HepG2 (cell line): ENCODE results near the gene UBQLN4. TPM values are rescaled to one million over a fixed set of nuclear protein-coding genes. Genes with fewer than 3 reads are reported as not detected.

Experiments used
- ATAC-seq: fragments of 200-7000 bp; cut with Tn5 transposase; 3 replicates; pipeline ENCODE4 v1.9.1; 2020; ENCODE audit warnings: mild to moderate bottlenecking, moderate library complexity
- BruUV-seq: library from RNA; stranded (reverse); fragments of 400-500 nt; replicated peaks from 2 replicates; lab custom pipeline; 2021; lab: Mats Ljungman, UMichigan
- CTCF ChIA-PET: fragments of 300-600 bp; formaldehyde crosslinking; extraction: SDS; loops from one replicate; lab custom pipeline; 2021; ENCODE audit warnings: low total read pairs, inconsistent platforms, low intra/inter-chr PET ratio; lab: Yijun Ruan, JAX
- POLR2A ChIA-PET: fragments of 350-600 bp; sonication (Branson Sonifier 250); formaldehyde crosslinking; loops from one replicate; lab custom pipeline; 2020; ENCODE audit warnings: antibody characterized with exemption, inconsistent platforms; lab: Yijun Ruan, JAX
- DNase-seq: peaks from one replicate; pipeline ENCODE4 v3.0.0-alpha.2; 2015; ENCODE audit warnings: low spot score
- FAIRE-seq: peaks from 3 replicates; lab custom pipeline; 2011; peaks lifted over from hg19 to GRCh38; lab: Jason Lieb, UNC
- H2AFZ ChIP-seq: one replicate; pipeline ENCODE4 v1.6.1; 2011; ENCODE audit warnings: low read length, inconsistent platforms
- H3K27ac ChIP-seq: fragments of 300-600 bp; 3 replicates; pipeline ENCODE4 v1.8.0; 2011; ENCODE audit warnings: mixed run types, mild to moderate bottlenecking, mixed read lengths, low read length, inconsistent platforms; ENCODE audit not compliant: insufficient read depth; ENCODE audit errors: extremely low read length
- H3K27me3 ChIP-seq, 2 experiments: fragments of 200-600 bp in 1 of 2; 2 replicates in 1 of 2; 3 replicates in 1 of 2; pipeline versions ENCODE4 v1.6.0 to v1.8.0; 2011; ENCODE audit warnings: low read length in 2 of 2, mild to moderate bottlenecking in 2 of 2, moderate library complexity in 2 of 2, inconsistent platforms in 1 of 2; ENCODE audit not compliant: insufficient read depth in 2 of 2, control insufficient read depth in 1 of 2
- H3K36me3 ChIP-seq, 2 experiments: fragments of 200-600 bp in 1 of 2; replicated peaks in 1 of 2; 2 replicates in 1 of 2; 3 replicates in 1 of 2; pipeline versions ENCODE4 v1.5.1 to v1.8.0; 2011; ENCODE audit warnings: low read length in 2 of 2, inconsistent platforms in 1 of 2; ENCODE audit not compliant: insufficient read depth in 2 of 2, control insufficient read depth in 1 of 2
- H3K4me1 ChIP-seq: 2 replicates; pipeline ENCODE4 v1.5.1; 2012; ENCODE audit warnings: low read length, inconsistent platforms; ENCODE audit not compliant: insufficient read depth
- H3K4me2 ChIP-seq: 2 replicates; pipeline ENCODE4 v1.6.0; 2011; ENCODE audit warnings: low read depth, low read length, inconsistent platforms
- H3K4me3 ChIP-seq, 3 experiments: fragments of 200-600 bp in 1 of 3; sonication (generic), shearing (Covaris generic) in 1 of 3; replicated peaks in 1 of 3; 2 replicates each; pipeline ENCODE4 v1.5.1; 2011 to 2016; ENCODE audit warnings: low read length in 3 of 3, inconsistent platforms in 2 of 3, low read depth in 2 of 3, mild to moderate bottlenecking in 2 of 3, control low read depth in 1 of 3, mixed read lengths in 1 of 3; ENCODE audit not compliant: insufficient read depth in 1 of 3
- H3K79me2 ChIP-seq: one replicate; pipeline ENCODE4 v1.6.1; 2011; ENCODE audit warnings: low read length, inconsistent platforms; ENCODE audit not compliant: insufficient read depth
- H3K9ac ChIP-seq: 2 replicates; pipeline ENCODE4 v1.6.0; 2011; ENCODE audit warnings: mild to moderate bottlenecking, low read depth, low read length, inconsistent platforms; ENCODE audit not compliant: insufficient read depth
- H3K9me3 ChIP-seq: 2 replicates; pipeline ENCODE4 v1.5.1; 2012; ENCODE audit warnings: mild to moderate bottlenecking, low read length
- H4K20me1 ChIP-seq: 2 replicates; pipeline ENCODE4 v1.6.0; 2011; ENCODE audit warnings: inconsistent platforms, mild to moderate bottlenecking, low read length, moderate library complexity; ENCODE audit not compliant: insufficient read depth
- ATRX ChIP-seq: sonication (generic); formaldehyde crosslinking; IDR thresholded peaks from 2 replicates; pipeline ENCODE4 v1.4.0; 2020; ENCODE audit warnings: missing genetic modification reagents, borderline replicate concordance
- BCL6 ChIP-seq: IDR thresholded peaks from 2 replicates; pipeline ENCODE4 v1.6.1; 2016; ENCODE audit warnings: missing genetic modification reagents, missing compliant biosample characterization
- DRAP1 ChIP-seq: IDR thresholded peaks from 2 replicates; pipeline ENCODE4 v1.6.1; 2016; ENCODE audit warnings: missing genetic modification reagents, missing compliant biosample characterization
- HDAC6 ChIP-seq: fragments of 200-600 bp; sonication (generic); IDR thresholded peaks from 2 replicates; pipeline ENCODE4 v1.7.0; 2017; ENCODE audit warnings: mild to moderate bottlenecking, antibody characterized with exemption, low read length, low read depth
- JUND ChIP-seq: sonication (generic); formaldehyde crosslinking; IDR thresholded peaks from 2 replicates; pipeline ENCODE4 v1.8.0; 2022; ENCODE audit warnings: mild to moderate bottlenecking, missing genetic modification reagents
- MLLT10 ChIP-seq: sonication (generic); formaldehyde crosslinking; IDR thresholded peaks from 2 replicates; pipeline ENCODE4 v1.4.0; 2020; ENCODE audit warnings: missing genetic modification reagents
- NFE2 ChIP-seq: sonication (generic); formaldehyde crosslinking; IDR thresholded peaks from 2 replicates; pipeline ENCODE4 v1.4.0; 2020; ENCODE audit warnings: missing genetic modification reagents
- NR2F1 ChIP-seq, 2 experiments: fragments of 450-650 bp in 1 of 2; formaldehyde crosslinking in 1 of 2; IDR thresholded peaks; 2 replicates each; pipeline versions ENCODE4 v1.5.0 to v1.6.1; 2016 to 2020; ENCODE audit warnings: mild to moderate bottlenecking in 1 of 2, missing compliant biosample characterization in 1 of 2, missing genetic modification reagents in 1 of 2, moderate library complexity in 1 of 2
- TFAP4 ChIP-seq: sonication (generic); IDR thresholded peaks from 2 replicates; pipeline ENCODE4 v1.6.1; 2016; ENCODE audit warnings: low read depth, borderline replicate concordance
- TRIM22 ChIP-seq: fragments of 450-650 bp; IDR thresholded peaks from 2 replicates; pipeline ENCODE4 v1.6.1; 2017
- ZFP82 ChIP-seq: sonication (generic); formaldehyde crosslinking; IDR thresholded peaks from 2 replicates; pipeline ENCODE4 v1.5.1; 2020; ENCODE audit warnings: mild to moderate bottlenecking, missing genetic modification reagents, borderline replicate concordance
- ZMAT5 ChIP-seq: sonication (generic); formaldehyde crosslinking; IDR thresholded peaks from 2 replicates; pipeline ENCODE4 v1.5.0; 2020; ENCODE audit warnings: mild to moderate bottlenecking, low read depth, missing genetic modification reagents, borderline replicate concordance
- ZNF235 ChIP-seq: sonication (generic); formaldehyde crosslinking; IDR thresholded peaks from 2 replicates; pipeline ENCODE4 v1.8.1; 2023; ENCODE audit warnings: mild to moderate bottlenecking, missing genetic modification reagents, borderline replicate concordance
- ZNF30 ChIP-seq: sonication (generic); formaldehyde crosslinking; IDR thresholded peaks from 2 replicates; pipeline ENCODE4 v1.5.0; 2020; ENCODE audit warnings: mild to moderate bottlenecking, missing genetic modification reagents
- ZNF740 ChIP-seq: sonication (generic); formaldehyde crosslinking; IDR thresholded peaks from 2 replicates; pipeline ENCODE4 v1.4.0; 2020; ENCODE audit warnings: missing genetic modification reagents
- ZNF747 ChIP-seq: sonication (generic); formaldehyde crosslinking; IDR thresholded peaks from 2 replicates; pipeline ENCODE4 v1.8.1; 2023; ENCODE audit warnings: missing genetic modification reagents, mild to moderate bottlenecking, borderline replicate concordance
- ZNF775 ChIP-seq: sonication (generic); formaldehyde crosslinking; IDR thresholded peaks from 2 replicates; pipeline ENCODE4 v1.4.0; 2020; ENCODE audit warnings: missing genetic modification reagents, mild to moderate bottlenecking, moderate library complexity, borderline replicate concordance
- ZSCAN12 ChIP-seq: sonication (generic); formaldehyde crosslinking; IDR thresholded peaks from 2 replicates; pipeline ENCODE4 v1.9.0; 2021; ENCODE audit warnings: mild to moderate bottlenecking, missing genetic modification reagents
- WGBS: methylation state at CpG from one replicate; pipeline ENCODE4 v1.1.6; 2017; ENCODE audit warnings: low lambda C conversion rate; 5-methylcytosine and 5-hydroxymethylcytosine counted together
- in situ Hi-C: cut with HindIII; loops from 2 replicates; pipeline ENCODE4 v1.10.0; 2017; ENCODE audit warnings: low pct_unique_long_range_greater_than_20kb; ENCODE audit not compliant: extremely low pct_ligation_motif_present
- intact Hi-C: fragments of 100-400 bp; cut with micrococcal nuclease; formaldehyde crosslinking; loops from one replicate; pipeline ENCODE4 v1.10.0; 2022; ENCODE audit not compliant: unreplicated experiment
- polyA plus RNA-seq, 8 experiments: library from polyadenylated mRNA; depleted of rRNA in 3 of 8; stranded (reverse) in 7 of 8; unstranded in 1 of 8; fragments of >200 nt; fragmentation: Illumina TruSeq in 4 of 8; extraction: Trizol in 4 of 8; gene quantifications; 2 replicates each; pipeline versions ENCODE4 v1.2.1 to v1.2.3, GENCODE V29; 2011 to 2016; ENCODE audit warnings: low read depth in 4 of 8, missing spikeins in 1 of 8, mixed read lengths in 1 of 8; ENCODE audit not compliant: insufficient read depth in 1 of 8
- total RNA-seq, 5 experiments: library from RNA; depleted of rRNA; stranded (reverse); fragments of >200 nt; fragmentation: Illumina TruSeq; extraction: Trizol; gene quantifications; 2 replicates each; pipeline ENCODE4 v1.2.3, GENCODE V29; 2016; ENCODE audit warnings: low read depth in 1 of 5
- TF ChIP-seq, protein P1 (sequence below): sonication (generic); formaldehyde crosslinking; IDR thresholded peaks from 2 replicates; pipeline ENCODE4 v1.5.1; 2020; ENCODE audit warnings: mild to moderate bottlenecking, missing genetic modification reagents, moderate library complexity

Gene UBQLN4
- total and polyA plus RNA-seq, 2 of the 13 experiments (the other 11 are each of a cell fraction or from before 2014, with no cell fraction given) = 31.5 to 39.8 TPM

DNA sequence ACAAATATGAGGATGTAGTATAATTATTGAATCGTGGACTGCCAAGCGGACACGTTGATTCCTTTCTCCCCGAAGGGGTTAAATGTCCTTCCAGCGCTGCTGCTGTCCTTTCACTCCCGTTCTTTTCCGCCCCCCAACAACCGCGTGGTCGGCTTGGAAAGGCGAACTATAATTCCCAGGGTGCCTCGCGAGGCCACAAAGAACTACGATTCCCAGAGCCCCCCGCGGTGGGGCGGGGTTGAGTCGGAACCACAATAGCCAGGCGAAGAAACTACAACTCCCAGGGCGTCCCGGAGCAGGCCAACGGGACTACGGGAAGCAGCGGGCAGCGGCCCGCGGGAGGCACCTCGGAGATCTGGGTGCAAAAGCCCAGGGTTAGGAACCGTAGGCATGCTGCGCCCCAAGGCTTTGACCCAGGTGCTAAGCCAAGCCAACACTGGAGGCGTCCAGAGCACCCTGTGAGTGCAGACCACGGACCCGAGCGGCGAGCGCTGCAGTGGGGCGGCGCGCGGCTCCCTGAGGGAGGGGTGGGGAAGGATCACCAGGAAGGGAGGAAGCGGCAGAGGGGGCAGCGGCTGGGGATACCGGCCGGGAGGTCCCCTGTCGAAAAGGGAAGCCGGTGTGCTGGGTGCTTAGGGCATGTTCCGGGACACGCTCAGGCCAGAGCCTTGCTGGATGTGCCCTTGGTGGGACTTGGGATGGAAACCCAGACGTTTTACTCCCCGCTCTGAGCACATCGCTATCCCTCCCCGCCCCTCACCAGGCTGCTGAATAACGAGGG, 1.1 kb upstream of the UBQLN4 start, which contains the start of gene LAMTOR2:
Gene LAMTOR2, plus strand, starts transcription at position 283 of the 781 bp plus-strand sequence. Its CDS starts 108 bp downstream, at position 391.
- no peaks in the 10 kb centered on the region for H4K20me1 ChIP-seq
- H3K79me2 ChIP-seq = peaks cover 18% of the 10 kb centered on the region
- H3K4me2 ChIP-seq = peak within 1 kb of the TSS; percentile 99
- peaks cover 5 to 23% of the 10 kb centered on the region in 2 experiments; a peak in 4 of 5 replicates for H3K36me3 ChIP-seq
- H3K27ac ChIP-seq = peak within 1 kb of the TSS; percentile 100
- in situ Hi-C loops (no loop called here), intact Hi-C loops (no loop called here)
- peak within 1 kb of the TSS; percentile 34 for H2AFZ ChIP-seq
- DNase-seq (peak; percentile 97), FAIRE-seq (peak; percentile 97), ATAC-seq (peak; percentile 88)
- no peaks in the 10 kb centered on the region; a peak in 1 of 5 replicates for H3K27me3 ChIP-seq
- H3K9me3 ChIP-seq = no peaks in the 10 kb centered on the region
- H3K4me3 ChIP-seq = peak within 1 kb of the TSS; percentile 94 to 97 (median 96)
- WGBS = 3% methylated on average over 7 of the region's 53 CpGs
- H3K4me1 ChIP-seq = peaks cover 27% of the 10 kb centered on the region
- no TSS peak for BruUV-seq
- ChIA-PET CTCF (no interaction called here), POLR2A (interaction anchor here (0.6 to 2.6 kb wide), 5 partner anchors 9 to 228 kb away, joined by 3 to 10 read pairs (median 4); partner anchors contain the start of gene SMG5)
- peak within 1 kb of the TSS; percentile 98 for H3K9ac ChIP-seq
- no peak for TF ChIP-seq MLLT10
- no peak; the same call in 1 of the 2 replicates for TF ChIP-seq TFAP4
- TF ChIP-seq NR2F1 (CRISPR knock-in tag; IDR thresholded peaks at IDR 0.05) = no peak
- no peak; the same call in none of the 2 replicates for TF ChIP-seq ZNF235 (CRISPR knock-in tag)
- TF ChIP-seq HDAC6 = no peak
- TF ChIP-seq ZNF775 = no peak
- 0 out of 2 replicates have a peak, but pooled peaks have one; percentile 19 for TF ChIP-seq ZNF30 (CRISPR knock-in tag)
- TF ChIP-seq ZFP82 = no peak
- TF ChIP-seq, protein P1, sequence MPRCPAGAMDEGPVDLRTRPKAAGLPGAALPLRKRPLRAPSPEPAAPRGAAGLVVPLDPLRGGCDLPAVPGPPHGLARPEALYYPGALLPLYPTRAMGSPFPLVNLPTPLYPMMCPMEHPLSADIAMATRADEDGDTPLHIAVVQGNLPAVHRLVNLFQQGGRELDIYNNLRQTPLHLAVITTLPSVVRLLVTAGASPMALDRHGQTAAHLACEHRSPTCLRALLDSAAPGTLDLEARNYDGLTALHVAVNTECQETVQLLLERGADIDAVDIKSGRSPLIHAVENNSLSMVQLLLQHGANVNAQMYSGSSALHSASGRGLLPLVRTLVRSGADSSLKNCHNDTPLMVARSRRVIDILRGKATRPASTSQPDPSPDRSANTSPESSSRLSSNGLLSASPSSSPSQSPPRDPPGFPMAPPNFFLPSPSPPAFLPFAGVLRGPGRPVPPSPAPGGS (CRISPR knock-in tag) = peak; percentile 64; the same call in 1 of the 2 replicates
- no peak for TF ChIP-seq TRIM22
- TF ChIP-seq JUND (CRISPR knock-in tag) = no peak
- no peak for TF ChIP-seq NFE2 (CRISPR knock-in tag)
- no peak for TF ChIP-seq ZSCAN12
- TF ChIP-seq ZMAT5 = no peak
- TF ChIP-seq ZNF740 (CRISPR knock-in tag) = peak; percentile 18; the same call in 1 of the 2 replicates
- no peak for TF ChIP-seq ATRX
- TF ChIP-seq DRAP1 (CRISPR knock-in tag) = peak; percentile 65; the same call in 1 of the 2 replicates
- TF ChIP-seq BCL6 (CRISPR knock-in tag) = peak; percentile 38; the same call in 1 of the 2 replicates
- peak; percentile 83; the same call in 1 of the 2 replicates for TF ChIP-seq ZNF747
